Measurements from ENCODE around the gene HECTD3.

- TF ChIP-seq CTCF (IDR thresholded peaks at IDR 0.05), result no peak
- TF ChIP-seq POLR2A (IDR thresholded peaks at IDR 0.05), result no peak
Measured at GRCh38 chr1:44976252-44976651, 34.9 kb downstream of the HECTD3 start.
